Measurements from ENCODE around the gene CCAR1.
A peak's percentile ranks its signal among the peaks of the same experiment; 100 is the strongest.

The CCAR1 gene

GRCh38 chr10:68828833-68829232, 107.8 kb downstream of the CCAR1 start:
- H3K9me3 ChIP-seq (ENCODE audit: control insufficient read depth, low read length), result no peaks in the 10 kb centered on the region
- no peak overlapping the region for H2AFZ ChIP-seq
- no peak for TF ChIP-seq CTCF (IDR thresholded peaks at IDR 0.05)
- no peak overlapping the region for H3K9ac ChIP-seq
- H3K79me2 ChIP-seq, result no peaks in the 10 kb centered on the region
- H3K4me1 ChIP-seq, result no peaks in the 10 kb centered on the region
- peak overlapping the region; percentile 31 for H3K4me2 ChIP-seq (ENCODE audit: low read length)
- no peak overlapping the region for H3K4me3 ChIP-seq (ENCODE audit: low read depth, low read length)
- no peaks in the 10 kb centered on the region for H3K27me3 ChIP-seq (ENCODE audit: control insufficient read depth, insufficient read depth, low read length)
- no peak overlapping the region for H3K27ac ChIP-seq
- no peaks in the 10 kb centered on the region for H3K36me3 ChIP-seq (ENCODE audit: control insufficient read depth, insufficient read depth, low read length)

GRCh38 chr10:68829521-68829920, 108.5 kb downstream of the CCAR1 start:
- H3K9me3 ChIP-seq (ENCODE audit: control insufficient read depth, low read length), result no peaks in the 10 kb centered on the region
- H2AFZ ChIP-seq, result no peak overlapping the region
- no peaks in the 10 kb centered on the region for H3K4me1 ChIP-seq
- no peak overlapping the region for H3K4me3 ChIP-seq (ENCODE audit: low read depth, low read length)
- no peaks in the 10 kb centered on the region for H3K36me3 ChIP-seq (ENCODE audit: control insufficient read depth, insufficient read depth, low read length)
- no peak overlapping the region for H3K27ac ChIP-seq
- H3K9ac ChIP-seq, result no peak overlapping the region
- H3K79me2 ChIP-seq, result no peaks in the 10 kb centered on the region
- no peak for TF ChIP-seq CTCF (IDR thresholded peaks at IDR 0.05)
- H3K27me3 ChIP-seq (ENCODE audit: control insufficient read depth, insufficient read depth, low read length), result no peaks in the 10 kb centered on the region
- H3K4me2 ChIP-seq (ENCODE audit: low read length), result no peak overlapping the region

- no peaks in the 10 kb centered on the region for H3K9me3 ChIP-seq (ENCODE audit: control insufficient read depth, low read length)
- no peak overlapping the region for H3K4me2 ChIP-seq (ENCODE audit: low read length)
- H3K27me3 ChIP-seq (ENCODE audit: control insufficient read depth, insufficient read depth, low read length), result no peaks in the 10 kb centered on the region
- H3K27ac ChIP-seq, result no peak overlapping the region
- no peak for TF ChIP-seq CTCF (IDR thresholded peaks at IDR 0.05)
- no peaks in the 10 kb centered on the region for H3K79me2 ChIP-seq
- H3K4me3 ChIP-seq (ENCODE audit: low read depth, low read length), result no peak overlapping the region
- no peaks in the 10 kb centered on the region for H3K36me3 ChIP-seq (ENCODE audit: control insufficient read depth, insufficient read depth, low read length)
- no peak overlapping the region for H3K9ac ChIP-seq
- no peak overlapping the region for H2AFZ ChIP-seq
- H3K4me1 ChIP-seq, result no peaks in the 10 kb centered on the region
Measured at GRCh38 chr10:68829952-68830351, 108.9 kb downstream of the CCAR1 start.

DNA sequence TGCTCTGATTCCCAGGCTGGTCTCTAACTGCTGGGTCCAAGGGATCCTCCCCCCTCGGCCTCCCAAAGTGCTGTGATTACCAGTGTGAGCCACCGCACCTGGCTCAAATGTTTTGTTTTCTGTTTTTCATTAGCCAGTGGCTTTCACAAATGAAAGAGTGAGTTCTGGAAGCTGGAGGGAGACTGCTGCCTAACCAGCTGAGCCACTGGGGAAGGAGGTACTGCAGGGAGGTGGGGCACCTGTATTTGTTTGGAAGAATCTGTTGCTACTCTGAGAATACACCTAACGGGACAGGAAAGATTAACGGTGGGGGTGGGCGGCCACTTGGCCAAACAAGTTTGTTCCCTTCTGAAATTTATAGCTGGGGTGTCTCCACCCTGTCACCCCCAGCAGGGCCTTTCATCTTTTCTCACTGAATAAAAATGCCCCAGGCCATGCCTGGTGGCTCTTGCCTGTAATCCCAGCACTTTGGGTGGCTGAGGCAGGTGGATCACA, 111.0 kb downstream of the CCAR1 start:
- H3K27me3 ChIP-seq (ENCODE audit: control insufficient read depth, insufficient read depth, low read length), result no peaks in the 10 kb centered on the region
- no peaks in the 10 kb centered on the region for H3K4me1 ChIP-seq
- H3K27ac ChIP-seq, result no peak overlapping the region
- no peaks in the 10 kb centered on the region for H3K36me3 ChIP-seq (ENCODE audit: control insufficient read depth, insufficient read depth, low read length)
- H3K4me3 ChIP-seq (ENCODE audit: low read depth, low read length), result no peak overlapping the region
- TF ChIP-seq CTCF (IDR thresholded peaks at IDR 0.05), result no peak
- H3K79me2 ChIP-seq, result no peaks in the 10 kb centered on the region
- no peak overlapping the region for H2AFZ ChIP-seq
- H3K9ac ChIP-seq, result no peak overlapping the region
- H3K4me2 ChIP-seq (ENCODE audit: low read length), result no peak overlapping the region
- no peaks in the 10 kb centered on the region for H3K9me3 ChIP-seq (ENCODE audit: control insufficient read depth, low read length)

GRCh38 chr10:68832601-68833000, 111.6 kb downstream of the CCAR1 start:
- no peaks in the 10 kb centered on the region for H3K36me3 ChIP-seq (ENCODE audit: control insufficient read depth, insufficient read depth, low read length)
- no peak overlapping the region for H2AFZ ChIP-seq
- H3K9me3 ChIP-seq (ENCODE audit: control insufficient read depth, low read length), result no peaks in the 10 kb centered on the region
- H3K4me2 ChIP-seq (ENCODE audit: low read length), result no peak overlapping the region
- H3K4me1 ChIP-seq, result no peaks in the 10 kb centered on the region
- no peaks in the 10 kb centered on the region for H3K79me2 ChIP-seq
- no peak overlapping the region for H3K9ac ChIP-seq
- no peak overlapping the region for H3K27ac ChIP-seq
- H3K27me3 ChIP-seq (ENCODE audit: control insufficient read depth, insufficient read depth, low read length), result no peaks in the 10 kb centered on the region
- H3K4me3 ChIP-seq (ENCODE audit: low read depth, low read length), result no peak overlapping the region
- TF ChIP-seq CTCF (IDR thresholded peaks at IDR 0.05), result no peak
